ENCODE data around the gene FAM156A. TPM values are rescaled to one million over a fixed set of nuclear protein-coding genes. Genes with fewer than 3 reads are reported as not detected.
"Not testable (repeated sequence)": the region's sequence is repeated elsewhere in the genome, so short reads cannot be mapped to it uniquely, and the experiment has no call there.

Gene FAM156A
- total and polyA plus RNA-seq, 4 experiments from 2014 or later, result 3.2 to 17.3 (median 10.2) TPM

DNA sequence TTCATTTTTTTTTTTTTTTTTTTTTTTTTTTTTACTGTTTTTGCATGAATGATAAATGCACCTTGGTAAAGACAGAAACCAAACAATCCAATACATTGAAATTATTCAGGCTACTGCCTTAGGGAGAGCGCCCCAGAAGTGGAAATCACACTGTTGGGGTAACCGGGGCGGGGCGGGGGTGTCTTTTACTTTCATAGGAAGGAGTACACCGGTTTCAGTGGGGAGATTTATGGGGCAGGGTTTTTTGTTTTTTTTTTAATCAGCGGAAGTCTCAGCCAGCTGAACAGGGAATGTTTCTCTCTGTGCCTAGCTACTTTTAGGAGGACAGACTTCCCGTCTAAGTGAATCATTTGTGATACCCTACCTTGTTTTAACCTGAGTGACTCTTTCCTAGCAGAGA, 643 bp upstream of the FAM156A start:
- H3K36me3 Mint-ChIP-seq; POLR2A ChIA-PET (ENCODE audit: partially characterized antibody); H3K27ac ChIP-seq (ENCODE audit: low read depth, low read length); CTCF ChIA-PET (ENCODE audit: partially characterized antibody); DNase-seq; H3K4me1 ChIP-seq (ENCODE audit: insufficient read depth, low read length); H3K4me3 ChIP-seq (ENCODE audit: low read length in 2 of 2); H3K27me3 Mint-ChIP-seq; H3K9me3 ChIP-seq (ENCODE audit: control insufficient read depth in 1 of 2, low read length in 2 of 2); H3K9me3 Mint-ChIP-seq; intact Hi-C loops (cut with micrococcal nuclease); H3K4me3 Mint-ChIP-seq; H3K27me3 ChIP-seq (ENCODE audit: insufficient read depth, low read length); H3K36me3 ChIP-seq (ENCODE audit: insufficient read depth, low read length); H3K27ac Mint-ChIP-seq; H3K4me1 Mint-ChIP-seq: not testable (repeated sequence)

- H3K4me1 ChIP-seq (ENCODE audit: insufficient read depth, low read length); POLR2A ChIA-PET (ENCODE audit: partially characterized antibody); H3K9me3 Mint-ChIP-seq; H3K27me3 Mint-ChIP-seq; H3K4me3 Mint-ChIP-seq; H3K36me3 ChIP-seq (ENCODE audit: insufficient read depth, low read length); DNase-seq; H3K27me3 ChIP-seq (ENCODE audit: insufficient read depth, low read length); H3K27ac Mint-ChIP-seq; CTCF ChIA-PET (ENCODE audit: partially characterized antibody); H3K4me3 ChIP-seq (ENCODE audit: low read length in 2 of 2); intact Hi-C loops (cut with micrococcal nuclease); H3K4me1 Mint-ChIP-seq; H3K27ac ChIP-seq (ENCODE audit: low read depth, low read length); H3K36me3 Mint-ChIP-seq; H3K9me3 ChIP-seq (ENCODE audit: control insufficient read depth in 1 of 2, low read length in 2 of 2): not testable (repeated sequence)
Observed at GRCh38 chrX:52949884-52950283, 8.4 kb downstream of the FAM156A start.

- H3K4me3 Mint-ChIP-seq; POLR2A ChIA-PET (ENCODE audit: partially characterized antibody); H3K27ac ChIP-seq (ENCODE audit: low read depth, low read length); H3K36me3 Mint-ChIP-seq; H3K27me3 ChIP-seq (ENCODE audit: insufficient read depth, low read length); H3K36me3 ChIP-seq (ENCODE audit: insufficient read depth, low read length); H3K4me1 Mint-ChIP-seq; H3K4me3 ChIP-seq (ENCODE audit: low read length in 2 of 2); H3K27me3 Mint-ChIP-seq; CTCF ChIA-PET (ENCODE audit: partially characterized antibody); H3K4me1 ChIP-seq (ENCODE audit: insufficient read depth, low read length); intact Hi-C loops (cut with micrococcal nuclease); H3K27ac Mint-ChIP-seq; DNase-seq; H3K9me3 Mint-ChIP-seq; H3K9me3 ChIP-seq (ENCODE audit: control insufficient read depth in 1 of 2, low read length in 2 of 2): not testable (repeated sequence)
Observed at GRCh38 chrX:52949325-52949724, 9.0 kb downstream of the FAM156A start.

DNA sequence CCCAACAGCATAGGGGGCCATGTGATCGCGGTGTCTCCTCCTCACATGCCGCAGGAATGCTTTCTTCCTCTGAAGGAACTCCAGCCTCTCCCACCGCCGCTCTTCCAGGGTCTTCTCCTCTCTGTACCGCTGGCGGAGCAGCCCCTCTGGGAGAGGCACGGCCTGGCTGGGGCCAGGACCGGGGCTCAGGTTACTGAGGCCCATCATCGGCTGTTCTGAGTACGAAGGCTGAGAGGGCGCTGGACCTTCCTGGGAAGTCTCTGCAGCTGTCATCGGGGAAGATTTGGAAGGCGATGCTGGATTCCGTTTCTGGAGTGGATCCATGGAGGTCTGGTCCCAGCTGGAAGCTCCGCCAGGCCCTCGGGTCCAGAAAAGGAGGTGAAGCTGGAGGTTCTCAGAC, 10.1 kb downstream of the FAM156A start:
- H3K4me1 Mint-ChIP-seq; H3K4me1 ChIP-seq (ENCODE audit: insufficient read depth, low read length); H3K27me3 ChIP-seq (ENCODE audit: insufficient read depth, low read length); DNase-seq; intact Hi-C loops (cut with micrococcal nuclease); H3K27ac ChIP-seq (ENCODE audit: low read depth, low read length); H3K9me3 Mint-ChIP-seq; H3K36me3 Mint-ChIP-seq; POLR2A ChIA-PET (ENCODE audit: partially characterized antibody); H3K4me3 ChIP-seq (ENCODE audit: low read length in 2 of 2); H3K4me3 Mint-ChIP-seq; H3K36me3 ChIP-seq (ENCODE audit: insufficient read depth, low read length); H3K9me3 ChIP-seq (ENCODE audit: control insufficient read depth in 1 of 2, low read length in 2 of 2); CTCF ChIA-PET (ENCODE audit: partially characterized antibody); H3K27ac Mint-ChIP-seq; H3K27me3 Mint-ChIP-seq: not testable (repeated sequence)

DNA sequence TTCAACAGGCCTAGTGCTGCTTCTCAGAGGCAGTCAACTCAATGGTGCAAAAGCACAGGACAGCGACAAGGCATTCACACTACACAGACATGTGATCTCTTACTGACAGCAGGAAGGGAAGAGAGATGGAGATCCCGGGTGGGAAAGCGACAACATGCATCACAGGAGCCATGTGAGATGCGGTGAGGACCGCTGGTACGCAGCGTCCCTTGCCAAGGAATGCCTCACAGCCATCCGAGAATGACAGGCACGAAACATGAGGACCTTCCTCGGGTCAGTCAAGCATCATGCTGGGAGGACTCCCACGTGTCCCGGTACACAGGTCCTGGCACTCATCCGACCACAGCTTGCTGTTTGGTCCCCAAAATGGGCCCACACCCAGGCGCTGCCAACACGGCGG, 10.8 kb downstream of the FAM156A start:
- H3K9me3 ChIP-seq (ENCODE audit: control insufficient read depth in 1 of 2, low read length in 2 of 2); CTCF ChIA-PET (ENCODE audit: partially characterized antibody); H3K27me3 Mint-ChIP-seq; H3K4me3 Mint-ChIP-seq; POLR2A ChIA-PET (ENCODE audit: partially characterized antibody); H3K4me3 ChIP-seq (ENCODE audit: low read length in 2 of 2); H3K4me1 Mint-ChIP-seq; intact Hi-C loops (cut with micrococcal nuclease); H3K4me1 ChIP-seq (ENCODE audit: insufficient read depth, low read length); H3K36me3 ChIP-seq (ENCODE audit: insufficient read depth, low read length); H3K36me3 Mint-ChIP-seq; H3K27ac Mint-ChIP-seq; H3K27ac ChIP-seq (ENCODE audit: low read depth, low read length); H3K9me3 Mint-ChIP-seq; H3K27me3 ChIP-seq (ENCODE audit: insufficient read depth, low read length); DNase-seq: not testable (repeated sequence)

- H3K4me1 Mint-ChIP-seq; H3K9me3 ChIP-seq (ENCODE audit: control insufficient read depth in 1 of 2, low read length in 2 of 2); intact Hi-C loops (cut with micrococcal nuclease); H3K4me3 ChIP-seq (ENCODE audit: low read length in 2 of 2); POLR2A ChIA-PET (ENCODE audit: partially characterized antibody); H3K9me3 Mint-ChIP-seq; H3K27me3 Mint-ChIP-seq; H3K4me3 Mint-ChIP-seq; H3K36me3 ChIP-seq (ENCODE audit: insufficient read depth, low read length); H3K27ac Mint-ChIP-seq; H3K27me3 ChIP-seq (ENCODE audit: insufficient read depth, low read length); H3K36me3 Mint-ChIP-seq; CTCF ChIA-PET (ENCODE audit: partially characterized antibody); H3K27ac ChIP-seq (ENCODE audit: low read depth, low read length); H3K4me1 ChIP-seq (ENCODE audit: insufficient read depth, low read length); DNase-seq: not testable (repeated sequence)
Observed at GRCh38 chrX:52945838-52946494, 12.4 kb downstream of the FAM156A start.

DNA sequence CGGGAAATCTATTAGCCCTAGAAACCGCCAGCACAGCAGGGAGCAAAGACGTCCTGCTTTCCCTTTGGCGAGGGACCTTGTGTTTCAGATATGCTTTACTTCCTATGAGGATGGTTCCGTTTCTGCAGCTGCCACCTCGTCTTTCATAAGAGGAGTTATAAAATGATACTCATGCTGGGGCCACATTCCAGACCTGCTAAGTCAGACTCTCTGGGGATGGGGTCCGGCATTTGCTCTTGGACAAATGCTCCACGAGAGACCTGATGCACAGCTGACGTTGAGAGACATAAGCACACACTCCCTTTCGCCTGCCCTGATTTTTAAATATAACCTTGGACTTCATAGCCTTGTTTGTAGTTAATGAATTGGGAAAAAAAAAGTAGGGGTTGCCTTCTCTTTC, 16.6 kb downstream of the FAM156A start:
- DNase-seq; H3K9me3 ChIP-seq (ENCODE audit: control insufficient read depth in 1 of 2, low read length in 2 of 2); POLR2A ChIA-PET (ENCODE audit: partially characterized antibody); H3K4me3 ChIP-seq (ENCODE audit: low read length in 2 of 2); CTCF ChIA-PET (ENCODE audit: partially characterized antibody); H3K9me3 Mint-ChIP-seq; intact Hi-C loops (cut with micrococcal nuclease); H3K27me3 ChIP-seq (ENCODE audit: insufficient read depth, low read length); H3K27me3 Mint-ChIP-seq; H3K4me1 Mint-ChIP-seq; H3K27ac Mint-ChIP-seq; H3K4me3 Mint-ChIP-seq; H3K36me3 ChIP-seq (ENCODE audit: insufficient read depth, low read length); H3K4me1 ChIP-seq (ENCODE audit: insufficient read depth, low read length); H3K27ac ChIP-seq (ENCODE audit: low read depth, low read length); H3K36me3 Mint-ChIP-seq: not testable (repeated sequence)

GRCh38 chrX:52940704-52941103, 17.6 kb downstream of the FAM156A start:
- CTCF ChIA-PET (ENCODE audit: partially characterized antibody); H3K4me1 Mint-ChIP-seq; H3K27ac ChIP-seq (ENCODE audit: low read depth, low read length); H3K27me3 ChIP-seq (ENCODE audit: insufficient read depth, low read length); H3K36me3 ChIP-seq (ENCODE audit: insufficient read depth, low read length); H3K9me3 ChIP-seq (ENCODE audit: control insufficient read depth in 1 of 2, low read length in 2 of 2); POLR2A ChIA-PET (ENCODE audit: partially characterized antibody); H3K9me3 Mint-ChIP-seq; DNase-seq; intact Hi-C loops (cut with micrococcal nuclease); H3K4me3 Mint-ChIP-seq; H3K27ac Mint-ChIP-seq; H3K36me3 Mint-ChIP-seq; H3K4me1 ChIP-seq (ENCODE audit: insufficient read depth, low read length); H3K4me3 ChIP-seq (ENCODE audit: low read length in 2 of 2); H3K27me3 Mint-ChIP-seq: not testable (repeated sequence)

Measured in CD4-positive, alpha-beta memory T cell (primary cell).